ENCODE results near the gene ABCB6. TPM values are rescaled to one million over a fixed set of nuclear protein-coding genes. Genes with fewer than 3 reads are reported as not detected.

ABCB6 gene
- total and polyA plus RNA-seq, 10 of the 15 experiments (the other 5 are each of a cell fraction or from before 2014, with no cell fraction given): 2.3 to 22.1 (median 13.8) TPM

DNA sequence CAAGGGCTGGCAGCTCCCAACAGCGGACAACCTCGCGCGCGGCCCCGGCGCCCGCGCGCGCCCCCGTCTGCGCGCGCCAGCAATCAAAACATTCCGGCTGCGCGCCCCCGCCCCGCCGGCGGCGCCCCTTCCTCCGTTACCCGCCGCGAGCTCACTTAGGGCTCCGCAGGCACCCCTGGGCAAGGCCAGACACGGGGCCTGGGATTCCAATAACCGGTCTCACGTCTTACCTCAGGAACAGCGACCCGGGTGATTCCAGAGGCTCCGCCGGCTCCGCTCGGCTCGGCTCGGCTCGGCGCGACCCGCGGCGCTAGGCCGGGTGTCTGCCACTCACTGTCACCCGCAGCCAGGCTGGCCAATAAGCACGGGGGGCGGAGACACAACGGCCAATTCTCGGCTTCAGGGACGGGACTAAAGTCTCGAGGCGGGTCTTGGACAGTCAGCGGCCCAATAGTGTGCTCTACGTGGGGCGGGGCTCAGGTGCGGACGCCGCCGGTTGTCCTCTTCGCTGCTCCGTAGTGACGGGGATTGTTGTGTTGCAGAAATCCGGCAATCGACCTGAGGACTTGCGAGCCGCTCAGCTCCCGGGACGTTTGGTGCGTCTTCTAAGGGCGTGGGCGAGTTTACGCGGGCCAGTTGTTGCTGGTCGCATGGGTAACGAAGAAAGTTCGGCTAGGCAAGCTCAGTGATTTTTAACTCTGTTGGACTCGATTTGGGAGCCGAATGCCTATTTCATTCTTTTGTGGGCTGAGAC, 10.7 kb upstream of the ABCB6 start, which contains the start of the genes ANKZF1 and ATG9A (continued):
- TF ChIP-seq, protein P1, sequence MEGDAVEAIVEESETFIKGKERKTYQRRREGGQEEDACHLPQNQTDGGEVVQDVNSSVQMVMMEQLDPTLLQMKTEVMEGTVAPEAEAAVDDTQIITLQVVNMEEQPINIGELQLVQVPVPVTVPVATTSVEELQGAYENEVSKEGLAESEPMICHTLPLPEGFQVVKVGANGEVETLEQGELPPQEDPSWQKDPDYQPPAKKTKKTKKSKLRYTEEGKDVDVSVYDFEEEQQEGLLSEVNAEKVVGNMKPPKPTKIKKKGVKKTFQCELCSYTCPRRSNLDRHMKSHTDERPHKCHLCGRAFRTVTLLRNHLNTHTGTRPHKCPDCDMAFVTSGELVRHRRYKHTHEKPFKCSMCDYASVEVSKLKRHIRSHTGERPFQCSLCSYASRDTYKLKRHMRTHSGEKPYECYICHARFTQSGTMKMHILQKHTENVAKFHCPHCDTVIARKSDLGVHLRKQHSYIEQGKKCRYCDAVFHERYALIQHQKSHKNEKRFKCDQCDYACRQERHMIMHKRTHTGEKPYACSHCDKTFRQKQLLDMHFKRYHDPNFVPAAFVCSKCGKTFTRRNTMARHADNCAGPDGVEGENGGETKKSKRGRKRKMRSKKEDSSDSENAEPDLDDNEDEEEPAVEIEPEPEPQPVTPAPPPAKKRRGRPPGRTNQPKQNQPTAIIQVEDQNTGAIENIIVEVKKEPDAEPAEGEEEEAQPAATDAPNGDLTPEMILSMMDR (IDR thresholded peaks at IDR 0.05 in 2 of 3, conservative IDR thresholded peaks at IDR 0.05 in 1 of 3; ENCODE audit: control insufficient read depth in 2 of 3, extremely low read depth in 1 of 3, insufficient read depth in 1 of 3, low read depth in 3 of 3, low read length in 3 of 3): no peak
- peak; percentile 41 for TF ChIP-seq MYC (IDR thresholded peaks at IDR 0.05; ENCODE audit: insufficient read depth, insufficient read length, insufficient replicate concordance, low read length, severe bottlenecking)
- no peak for TF ChIP-seq ZBED1 (IDR thresholded peaks at IDR 0.05; ENCODE audit: borderline replicate concordance)
- no peak for TF ChIP-seq USF2 (IDR thresholded peaks at IDR 0.05; ENCODE audit: borderline replicate concordance, low read depth, low read length)
- TF ChIP-seq CBX3 (IDR thresholded peaks at IDR 0.05; ENCODE audit: borderline replicate concordance, low read depth): no peak
- TF ChIP-seq ZBTB4 (CRISPR knock-in tag; IDR thresholded peaks at IDR 0.05): no peak
- TF ChIP-seq MXI1 (IDR thresholded peaks at IDR 0.05; ENCODE audit: low read depth, low read length): peak; percentile 53
- TF ChIP-seq HDAC6 (IDR thresholded peaks at IDR 0.05; ENCODE audit: unreplicated experiment): no peak
- TF ChIP-seq ZBTB11 (CRISPR knock-in tag; IDR thresholded peaks at IDR 0.05): no peak
- peak; percentile 66 for TF ChIP-seq NFYA (IDR thresholded peaks at IDR 0.05; ENCODE audit: borderline replicate concordance, low read depth, low read length)
- no peak for TF ChIP-seq ZBTB33 (IDR thresholded peaks at IDR 0.05)

Measured in GM12878 (cell line).